SU-DHL-6 (cell line): ENCODE results near the gene U2AF2.

Source experiments
- H2AFZ ChIP-seq: fragments of 200-600 bp; sonication (generic); 2 replicates; pipeline ENCODE4 v1.6.1; 2014; ENCODE audit warnings: low read depth, mild to moderate bottlenecking, moderate library complexity, mixed read lengths, antibody characterized with exemption, low read length; ENCODE audit not compliant: severe bottlenecking
- H3F3A ChIP-seq: fragments of 200-600 bp; shearing (Covaris generic); 2 replicates; pipeline ENCODE4 v1.6.0; 2016; ENCODE audit warnings: antibody characterized with exemption, mild to moderate bottlenecking; ENCODE audit not compliant: insufficient read depth
- H3K27ac ChIP-seq: fragments of 200-600 bp; sonication (generic); 2 replicates; pipeline ENCODE4 v1.5.1; 2016; ENCODE audit warnings: low read depth, mild to moderate bottlenecking, low read length, moderate library complexity, mixed read lengths
- H3K27me3 ChIP-seq: fragments of 200-600 bp; sonication (generic), shearing (Covaris generic); 2 replicates; pipeline ENCODE4 v1.6.0; 2014; ENCODE audit warnings: mild to moderate bottlenecking, low read length
- H3K36me3 ChIP-seq: fragments of 200-600 bp; sonication (generic); 2 replicates; pipeline ENCODE4 v1.6.1; 2014; ENCODE audit warnings: mild to moderate bottlenecking, low read length, mixed read lengths
- H3K4me2 ChIP-seq: fragments of 300-600, 200-600 bp; shearing (Covaris generic), sonication (generic); 2 replicates; pipeline ENCODE4 v1.6.0; 2014; ENCODE audit warnings: low read length, low read depth, mild to moderate bottlenecking; ENCODE audit not compliant: poor library complexity, severe bottlenecking
- H3K4me3 ChIP-seq: fragments of 200-600 bp; sonication (generic); 2 replicates; pipeline ENCODE4 v1.5.1; 2014; ENCODE audit warnings: antibody characterized with exemption, low read length, mild to moderate bottlenecking, mixed read lengths; ENCODE audit not compliant: insufficient read depth, poor library complexity, severe bottlenecking
- H3K79me2 ChIP-seq: fragments of 200-600 bp; sonication (generic); 2 replicates; pipeline ENCODE4 v1.6.1; 2014; ENCODE audit warnings: mild to moderate bottlenecking, low read length, moderate library complexity; ENCODE audit not compliant: insufficient read depth
- H3K9ac ChIP-seq: fragments of 200-600 bp; sonication (generic); 2 replicates; pipeline ENCODE4 v1.7.0; 2014; ENCODE audit warnings: mild to moderate bottlenecking, low read length
- H3K9me2 ChIP-seq: fragments of 200-600 bp; sonication (generic); replicated peaks from 2 replicates; pipeline ENCODE4 v1.6.1; 2014; ENCODE audit warnings: low read length; ENCODE audit not compliant: insufficient read depth
- H3K9me3 ChIP-seq: fragments of 200-600 bp; sonication (generic); 2 replicates; pipeline ENCODE4 v1.6.1; 2014; ENCODE audit warnings: low read length, mixed read lengths; ENCODE audit not compliant: insufficient read depth
- H4K20me1 ChIP-seq: fragments of 200-600 bp; sonication (generic); 2 replicates; pipeline ENCODE4 v1.6.1; 2014; ENCODE audit warnings: low read depth, mild to moderate bottlenecking, antibody characterized with exemption, low read length, moderate library complexity, mixed read lengths
- EZH2phosphoT487 ChIP-seq: fragments of 200-600 bp; sonication (generic), shearing (Covaris generic); conservative IDR thresholded peaks from 2 replicates; pipeline ENCODE4 v1.6.1; 2018; ENCODE audit warnings: mild to moderate bottlenecking, antibody characterized with exemption, low read length, moderate library complexity, mixed read lengths
- TF ChIP-seq, protein P1 (sequence below): fragments of 200-600 bp; sonication (generic); IDR thresholded peaks from one replicate; pipeline ENCODE4 v1.5.1; 2017; ENCODE audit warnings: antibody characterized with exemption, mild to moderate bottlenecking, low read length, moderate library complexity; ENCODE audit not compliant: insufficient read depth, poor library complexity, severe bottlenecking

The U2AF2 gene

DNA sequence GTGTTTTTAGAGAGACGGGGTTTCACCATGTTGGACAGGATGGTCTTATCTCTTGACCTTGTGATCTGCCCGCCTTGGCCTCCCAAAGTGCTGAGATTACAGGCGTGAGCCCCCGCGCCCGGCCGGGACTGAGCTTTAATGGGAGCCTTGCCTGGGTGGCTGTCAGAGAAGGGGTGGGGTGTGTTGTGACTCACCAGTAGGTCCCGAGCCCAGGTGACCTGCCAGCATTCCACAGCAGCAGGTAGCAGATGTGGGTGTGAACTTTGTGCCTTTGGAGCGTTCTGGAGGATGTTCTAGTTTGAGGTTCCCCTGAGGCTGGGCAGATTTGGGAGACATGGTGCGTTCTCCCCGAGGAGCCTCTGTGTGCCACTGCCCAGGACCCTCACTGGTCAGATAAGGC, 13.1 kb downstream of the U2AF2 start:
- Histone ChIP-seq H3K79me2 (peaks cover 91% of the 10 kb centered on the region), H3K9me3 (no peaks in the 10 kb centered on the region), H3K4me2 (no peak overlapping the region), H3K27me3 (no peaks in the 10 kb centered on the region), H2AFZ (no peak overlapping the region), H3K27ac (no peak overlapping the region), H4K20me1 (peaks cover 16% of the 10 kb centered on the region), H3K36me3 (peaks cover 16% of the 10 kb centered on the region), H3K9me2 (no peaks in the 10 kb centered on the region), H3K9ac (no peak overlapping the region), H3F3A (peaks cover 10% of the 10 kb centered on the region; the same call in 1 of the 2 replicates), H3K4me3 (no peak overlapping the region)
- TF ChIP-seq EZH2phosphoT487, result no peak
- TF ChIP-seq, protein P1, sequence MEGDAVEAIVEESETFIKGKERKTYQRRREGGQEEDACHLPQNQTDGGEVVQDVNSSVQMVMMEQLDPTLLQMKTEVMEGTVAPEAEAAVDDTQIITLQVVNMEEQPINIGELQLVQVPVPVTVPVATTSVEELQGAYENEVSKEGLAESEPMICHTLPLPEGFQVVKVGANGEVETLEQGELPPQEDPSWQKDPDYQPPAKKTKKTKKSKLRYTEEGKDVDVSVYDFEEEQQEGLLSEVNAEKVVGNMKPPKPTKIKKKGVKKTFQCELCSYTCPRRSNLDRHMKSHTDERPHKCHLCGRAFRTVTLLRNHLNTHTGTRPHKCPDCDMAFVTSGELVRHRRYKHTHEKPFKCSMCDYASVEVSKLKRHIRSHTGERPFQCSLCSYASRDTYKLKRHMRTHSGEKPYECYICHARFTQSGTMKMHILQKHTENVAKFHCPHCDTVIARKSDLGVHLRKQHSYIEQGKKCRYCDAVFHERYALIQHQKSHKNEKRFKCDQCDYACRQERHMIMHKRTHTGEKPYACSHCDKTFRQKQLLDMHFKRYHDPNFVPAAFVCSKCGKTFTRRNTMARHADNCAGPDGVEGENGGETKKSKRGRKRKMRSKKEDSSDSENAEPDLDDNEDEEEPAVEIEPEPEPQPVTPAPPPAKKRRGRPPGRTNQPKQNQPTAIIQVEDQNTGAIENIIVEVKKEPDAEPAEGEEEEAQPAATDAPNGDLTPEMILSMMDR, result no peak

DNA sequence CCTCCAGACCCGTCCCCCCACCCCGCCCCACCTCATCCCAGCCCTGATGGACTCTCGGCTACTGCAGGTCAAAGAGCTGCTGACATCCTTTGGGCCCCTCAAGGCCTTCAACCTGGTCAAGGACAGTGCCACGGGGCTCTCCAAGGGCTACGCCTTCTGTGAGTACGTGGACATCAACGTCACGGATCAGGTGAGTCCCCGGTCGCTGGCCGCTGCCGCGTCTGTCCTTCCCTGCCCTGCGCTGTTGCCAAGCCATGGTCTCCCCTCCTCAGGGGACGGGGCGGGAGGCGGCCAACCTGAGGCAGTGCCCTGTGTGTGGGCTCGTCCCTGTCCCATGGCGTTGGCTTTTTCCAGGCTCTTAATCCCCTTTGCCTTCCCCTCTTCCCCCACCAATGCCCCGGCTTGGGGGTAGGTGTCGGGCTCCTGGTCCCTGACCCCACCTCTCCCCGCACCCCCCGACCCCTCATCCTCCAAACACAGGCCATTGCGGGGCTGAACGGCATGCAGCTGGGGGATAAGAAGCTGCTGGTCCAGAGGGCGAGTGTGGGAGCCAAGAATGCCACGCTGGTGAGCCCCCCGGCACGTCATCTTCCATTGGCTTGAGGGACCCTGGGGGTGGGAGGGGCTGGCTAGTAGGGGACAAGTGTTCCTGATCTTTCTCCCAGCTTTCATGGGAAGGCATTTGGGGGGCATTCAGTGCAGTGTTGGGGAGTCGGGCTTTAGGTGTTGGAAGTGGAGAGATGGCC, 13.9 kb downstream of the U2AF2 start:
- Histone ChIP-seq H3K27ac (no peak overlapping the region), H3K9me2 (no peaks in the 10 kb centered on the region), H3K9me3 (no peaks in the 10 kb centered on the region), H3K27me3 (no peaks in the 10 kb centered on the region), H3K4me2 (no peak overlapping the region), H2AFZ (no peak overlapping the region), H3F3A (peaks cover 18% of the 10 kb centered on the region; the same call in 1 of the 2 replicates), H4K20me1 (peaks cover 11% of the 10 kb centered on the region), H3K36me3 (peaks cover 11% of the 10 kb centered on the region), H3K9ac (no peak overlapping the region), H3K4me3 (no peak overlapping the region), H3K79me2 (peaks cover 91% of the 10 kb centered on the region)
- TF ChIP-seq, protein P1, result no peak
- no peak for TF ChIP-seq EZH2phosphoT487

DNA sequence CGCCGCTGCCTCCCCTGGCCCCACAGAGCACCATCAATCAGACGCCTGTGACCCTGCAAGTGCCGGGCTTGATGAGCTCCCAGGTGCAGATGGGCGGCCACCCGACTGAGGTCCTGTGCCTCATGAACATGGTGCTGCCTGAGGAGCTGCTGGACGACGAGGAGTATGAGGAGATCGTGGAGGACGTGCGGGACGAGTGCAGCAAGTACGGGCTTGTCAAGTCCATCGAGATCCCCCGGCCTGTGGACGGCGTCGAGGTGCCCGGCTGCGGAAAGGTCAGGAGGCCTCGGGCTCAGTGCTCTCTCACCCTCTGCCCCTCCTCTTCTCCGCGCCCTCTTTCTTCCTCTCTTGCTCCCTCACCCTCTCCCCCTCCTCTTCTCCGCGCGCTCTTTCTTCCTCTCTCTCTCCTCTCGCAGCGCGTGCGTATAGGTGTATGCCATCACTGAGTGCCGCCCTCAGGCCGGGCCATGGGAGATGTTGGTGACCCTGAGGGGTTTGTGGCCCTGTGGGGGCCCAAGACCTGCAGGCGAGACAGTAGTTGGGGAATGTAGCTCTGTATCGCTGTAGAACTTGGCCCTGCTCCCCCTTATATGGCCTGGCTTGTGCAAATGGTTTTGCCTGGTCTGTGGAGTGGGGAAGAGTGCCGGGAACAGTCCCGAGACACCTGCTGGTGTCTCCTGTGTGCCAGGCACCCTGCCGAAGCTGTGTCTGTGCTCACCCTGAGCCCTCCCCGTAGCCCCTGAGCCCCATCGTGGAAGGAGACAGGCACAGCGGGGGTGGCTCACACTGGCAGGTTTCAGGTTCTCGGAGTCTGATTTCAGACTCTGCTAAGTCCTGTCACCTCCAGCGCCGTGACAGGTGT, 14.8 kb downstream of the U2AF2 start:
- no peaks in the 10 kb centered on the region for H3K27me3 ChIP-seq
- H3K36me3 ChIP-seq, result peaks cover 11% of the 10 kb centered on the region
- peaks cover 84% of the 10 kb centered on the region for H3K79me2 ChIP-seq
- H3K9me2 ChIP-seq, result no peaks in the 10 kb centered on the region
- H3K9me3 ChIP-seq, result no peaks in the 10 kb centered on the region
- no peak overlapping the region for H3K4me3 ChIP-seq
- H3K4me2 ChIP-seq, result no peak overlapping the region
- peaks cover 11% of the 10 kb centered on the region for H4K20me1 ChIP-seq
- no peak overlapping the region for H3K9ac ChIP-seq
- peaks cover 25% of the 10 kb centered on the region for H3F3A ChIP-seq
- no peak overlapping the region for H2AFZ ChIP-seq
- TF ChIP-seq, protein P1, result no peak
- no peak overlapping the region for H3K27ac ChIP-seq
